Measurements from ENCODE around the gene DNAJB1. TPM values are rescaled to one million over a fixed set of nuclear protein-coding genes. Genes with fewer than 3 reads are reported as not detected.

The DNAJB1 gene
- total RNA-seq, 1 experiment from 2014 or later: 79.5 TPM

DNA sequence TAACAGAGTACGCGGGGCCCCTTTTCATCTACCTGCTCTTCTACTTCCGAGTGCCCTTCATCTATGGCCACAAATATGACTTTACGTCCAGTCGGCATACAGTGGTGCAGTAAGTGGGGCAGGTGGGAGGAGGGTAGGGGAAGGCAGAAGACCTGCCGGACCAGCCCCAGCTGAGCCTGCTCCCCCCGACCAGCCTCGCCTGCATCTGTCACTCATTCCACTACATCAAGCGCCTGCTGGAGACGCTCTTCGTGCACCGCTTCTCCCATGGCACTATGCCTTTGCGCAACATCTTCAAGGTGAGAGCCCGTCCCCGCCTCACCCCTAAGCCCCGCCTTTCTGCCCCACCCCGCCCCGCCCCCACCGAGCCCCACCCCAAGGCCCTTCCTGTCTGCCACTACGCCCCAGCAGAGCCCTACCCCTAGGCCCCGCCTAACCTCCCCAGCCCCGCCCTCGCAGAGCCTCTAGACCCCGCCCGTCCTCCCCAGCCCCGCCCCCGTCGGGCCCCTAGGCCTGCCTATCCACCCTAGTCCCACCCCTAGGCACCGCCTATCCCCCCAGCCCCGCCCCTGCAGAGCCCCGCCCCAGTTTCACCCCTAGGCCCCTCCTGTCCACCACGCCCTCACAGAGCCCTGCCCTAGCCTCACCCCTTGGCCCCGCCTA is 45.9 kb upstream of the DNAJB1 start:
- Mint-ChIP-seq H3K36me3 (ENCODE audit: insufficient read depth, unreplicated experiment) (peaks cover 57% of the 10 kb centered on the region), H3K9me3 (ENCODE audit: unreplicated experiment) (no peaks in the 10 kb centered on the region), H3K27me3 (ENCODE audit: insufficient read depth, unreplicated experiment) (no peaks in the 10 kb centered on the region), H3K4me3 (ENCODE audit: unreplicated experiment) (no peak overlapping the region), H3K4me1 (ENCODE audit: low read depth, unreplicated experiment) (peaks cover 9% of the 10 kb centered on the region), H3K27ac (ENCODE audit: unreplicated experiment) (no peak overlapping the region)
- intact Hi-C loops (cut with micrococcal nuclease; ENCODE audit: unreplicated experiment): no loop called here
- TF ChIP-seq, protein P1, sequence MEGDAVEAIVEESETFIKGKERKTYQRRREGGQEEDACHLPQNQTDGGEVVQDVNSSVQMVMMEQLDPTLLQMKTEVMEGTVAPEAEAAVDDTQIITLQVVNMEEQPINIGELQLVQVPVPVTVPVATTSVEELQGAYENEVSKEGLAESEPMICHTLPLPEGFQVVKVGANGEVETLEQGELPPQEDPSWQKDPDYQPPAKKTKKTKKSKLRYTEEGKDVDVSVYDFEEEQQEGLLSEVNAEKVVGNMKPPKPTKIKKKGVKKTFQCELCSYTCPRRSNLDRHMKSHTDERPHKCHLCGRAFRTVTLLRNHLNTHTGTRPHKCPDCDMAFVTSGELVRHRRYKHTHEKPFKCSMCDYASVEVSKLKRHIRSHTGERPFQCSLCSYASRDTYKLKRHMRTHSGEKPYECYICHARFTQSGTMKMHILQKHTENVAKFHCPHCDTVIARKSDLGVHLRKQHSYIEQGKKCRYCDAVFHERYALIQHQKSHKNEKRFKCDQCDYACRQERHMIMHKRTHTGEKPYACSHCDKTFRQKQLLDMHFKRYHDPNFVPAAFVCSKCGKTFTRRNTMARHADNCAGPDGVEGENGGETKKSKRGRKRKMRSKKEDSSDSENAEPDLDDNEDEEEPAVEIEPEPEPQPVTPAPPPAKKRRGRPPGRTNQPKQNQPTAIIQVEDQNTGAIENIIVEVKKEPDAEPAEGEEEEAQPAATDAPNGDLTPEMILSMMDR (IDR thresholded peaks at IDR 0.05; ENCODE audit: insufficient read depth in 1 of 2, low read depth in 1 of 2, low read length in 1 of 2, severe bottlenecking in 1 of 2, unreplicated experiment in 1 of 2): no peak
- no TSS peak for BruUV-seq (replicated peaks)
- ChIA-PET CTCF (no interaction called here), POLR2A (no interaction called here)
- Histone ChIP-seq H3K4me3 (ENCODE audit: low read depth, low read length) (no peak overlapping the region), H3K27me3 (replicated peaks; ENCODE audit: control insufficient read depth, insufficient read depth, low read length) (no peaks in the 10 kb centered on the region), H3K36me3 (ENCODE audit: control insufficient read depth, insufficient read depth, low read length) (peaks cover 1% of the 10 kb centered on the region; the same call in 1 of the 2 replicates), H3K4me1 (no peaks in the 10 kb centered on the region), H3K9me3 (no peaks in the 10 kb centered on the region)
- peak; percentile 44 to 78 for DNase-seq

DNA sequence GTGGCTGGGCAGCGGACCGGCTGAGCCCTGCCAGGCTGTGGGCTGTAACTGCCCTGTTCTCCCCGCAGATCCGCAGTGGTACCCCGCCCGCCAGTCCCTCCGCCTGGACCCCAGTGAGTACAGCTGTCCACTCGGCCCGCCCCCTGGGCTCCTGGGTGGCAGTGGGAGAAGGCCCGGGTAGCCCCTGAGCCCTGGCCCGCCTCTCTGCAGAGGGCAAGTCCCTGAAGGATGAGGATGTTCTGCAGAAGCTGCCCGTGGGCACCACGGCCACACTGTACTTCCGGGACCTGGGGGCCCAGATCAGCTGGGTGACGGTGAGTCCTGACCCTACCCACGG is 45.4 kb upstream of the DNAJB1 start:
- intact Hi-C loops (cut with micrococcal nuclease; ENCODE audit: unreplicated experiment): no loop called here
- H3K27me3 ChIP-seq (replicated peaks; ENCODE audit: control insufficient read depth, insufficient read depth, low read length): no peaks in the 10 kb centered on the region
- H3K4me1 Mint-ChIP-seq (ENCODE audit: low read depth, unreplicated experiment): peaks cover 4% of the 10 kb centered on the region

DNA sequence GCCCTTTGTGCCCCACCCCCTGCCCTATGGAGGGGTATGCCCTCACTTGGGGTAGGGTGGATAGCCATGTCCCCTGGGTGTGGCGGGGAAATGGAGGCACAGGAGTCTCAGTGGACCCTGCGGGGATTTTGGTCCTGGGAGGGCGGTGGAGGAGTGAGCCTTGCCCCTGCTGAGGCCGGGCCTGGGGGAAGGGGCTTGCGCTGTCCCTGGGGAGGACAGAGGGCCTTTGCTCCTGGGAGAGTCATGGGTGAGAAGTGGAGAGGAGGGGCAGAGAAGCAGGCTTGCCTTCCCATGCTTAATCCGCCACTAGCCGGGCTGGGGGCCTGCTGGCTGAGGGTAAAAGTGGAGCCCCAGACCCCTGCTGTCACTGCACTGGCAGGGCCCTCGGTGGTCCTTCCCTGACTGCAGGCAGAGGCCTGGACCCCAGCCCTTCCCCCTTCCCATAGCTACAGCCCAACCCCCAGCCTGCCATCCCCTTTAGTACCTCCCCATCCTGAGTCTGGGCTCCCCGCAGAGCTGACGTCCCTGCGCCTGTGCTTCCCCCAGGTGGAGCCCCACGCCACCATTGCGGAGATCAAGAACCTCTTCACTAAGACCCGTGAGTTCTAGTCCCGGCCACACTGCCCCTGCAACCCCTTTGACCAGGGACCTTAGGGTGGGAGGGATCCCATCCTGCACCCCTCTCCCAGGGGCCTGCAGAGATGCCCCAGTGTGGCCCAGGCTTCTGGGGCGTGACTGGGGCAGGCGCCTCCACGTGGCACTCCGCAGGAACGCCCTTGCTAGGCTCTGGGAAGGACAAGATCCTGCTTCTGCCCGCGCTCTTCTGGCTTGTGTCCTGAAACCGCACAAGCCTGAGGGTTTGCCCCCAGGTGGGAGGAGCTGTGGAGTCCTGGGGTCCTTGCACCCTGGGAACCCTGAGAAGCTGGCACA is 44.7 kb upstream of the DNAJB1 start:
- Mint-ChIP-seq H3K4me3 (ENCODE audit: unreplicated experiment) (no peak overlapping the region), H3K36me3 (ENCODE audit: insufficient read depth, unreplicated experiment) (peaks cover 49% of the 10 kb centered on the region), H3K9me3 (ENCODE audit: unreplicated experiment) (no peaks in the 10 kb centered on the region), H3K27me3 (ENCODE audit: insufficient read depth, unreplicated experiment) (no peaks in the 10 kb centered on the region), H3K4me1 (ENCODE audit: low read depth, unreplicated experiment) (no peaks in the 10 kb centered on the region), H3K27ac (ENCODE audit: unreplicated experiment) (no peak overlapping the region)
- no TSS peak for BruUV-seq (replicated peaks)
- TF ChIP-seq, protein P1 (IDR thresholded peaks at IDR 0.05; ENCODE audit: insufficient read depth in 1 of 2, low read depth in 1 of 2, low read length in 1 of 2, severe bottlenecking in 1 of 2, unreplicated experiment in 1 of 2): no peak
- Histone ChIP-seq H3K9me3 (no peaks in the 10 kb centered on the region), H3K36me3 (ENCODE audit: control insufficient read depth, insufficient read depth, low read length) (peaks cover 1% of the 10 kb centered on the region; the same call in 1 of the 2 replicates), H3K4me3 (ENCODE audit: low read depth, low read length) (no peak overlapping the region), H3K27me3 (replicated peaks; ENCODE audit: control insufficient read depth, insufficient read depth, low read length) (no peaks in the 10 kb centered on the region), H3K4me1 (no peaks in the 10 kb centered on the region)
- DNase-seq: no peak
- CTCF ChIA-PET: interaction anchor here (0.7 kb wide), 1 partner anchor 9 kb away, joined by 3 read pairs; the partner anchor contains the start of gene NDUFB7
- intact Hi-C loops (cut with micrococcal nuclease; ENCODE audit: unreplicated experiment): no loop called here
- POLR2A ChIA-PET: no interaction called here

More for the DNA sequence above, 45.4 kb upstream of the DNAJB1 start:
- no peaks in the 10 kb centered on the region for H3K9me3 Mint-ChIP-seq (ENCODE audit: unreplicated experiment)
- no peak overlapping the region for H3K4me3 ChIP-seq (ENCODE audit: low read depth, low read length)
- no peaks in the 10 kb centered on the region for H3K4me1 ChIP-seq
- H3K4me3 Mint-ChIP-seq (ENCODE audit: unreplicated experiment): no peak overlapping the region
- H3K9me3 ChIP-seq: no peaks in the 10 kb centered on the region
- H3K27ac Mint-ChIP-seq (ENCODE audit: unreplicated experiment): no peak overlapping the region
- POLR2A ChIA-PET: no interaction called here
- CTCF ChIA-PET: no interaction called here
- no peak for DNase-seq
- H3K36me3 ChIP-seq (ENCODE audit: control insufficient read depth, insufficient read depth, low read length): peaks cover 1% of the 10 kb centered on the region; the same call in 1 of the 2 replicates
- TF ChIP-seq, protein P1 (IDR thresholded peaks at IDR 0.05; ENCODE audit: insufficient read depth in 1 of 2, low read depth in 1 of 2, low read length in 1 of 2, severe bottlenecking in 1 of 2, unreplicated experiment in 1 of 2): no peak
- BruUV-seq (replicated peaks): no TSS peak
- H3K27me3 Mint-ChIP-seq (ENCODE audit: insufficient read depth, unreplicated experiment): no peaks in the 10 kb centered on the region
- H3K36me3 Mint-ChIP-seq (ENCODE audit: insufficient read depth, unreplicated experiment): peaks cover 55% of the 10 kb centered on the region
